Measurements from ENCODE around the gene STK4. TPM values are rescaled to one million over a fixed set of nuclear protein-coding genes. Genes with fewer than 3 reads are reported as not detected.
A peak's percentile ranks its signal among the peaks of the same experiment; 100 is the strongest.

STK4 gene
- total and polyA plus RNA-seq, 2 of the 4 experiments (the other 2 are of a cell fraction): 10.2 to 22.2 TPM

- Histone ChIP-seq H3K4me2 (ENCODE audit: low read depth, low read length) (no peak overlapping the region), H2BK20ac (ENCODE audit: low read depth, low read length) (peak overlapping the region; percentile 64), H3K56ac (ENCODE audit: extremely low read depth, insufficient read depth, low read length) (no peak overlapping the region), H3K79me1 (ENCODE audit: low read depth in 1 of 2, low read length in 2 of 2) (peaks cover 10 to 16% of the 10 kb centered on the region in 2 experiments; a peak in 3 of 4 replicates), H3K27me3 (ENCODE audit: control insufficient read depth, insufficient read depth, low read length) (no peaks in the 10 kb centered on the region), H3K9ac (ENCODE audit: low read depth, low read length) (no peak overlapping the region), H3K4ac (ENCODE audit: low read depth, low read length) (peak overlapping the region; percentile 57), H4K5ac (ENCODE audit: low read depth, low read length) (peak overlapping the region; percentile 49; the same call in 1 of the 2 replicates), H2BK120ac (ENCODE audit: low read depth, low read length) (peak overlapping the region; percentile 66), H4K20me1 (ENCODE audit: insufficient read depth, low read length) (no peaks in the 10 kb centered on the region), H3K14ac (replicated peaks; ENCODE audit: low read depth, low read length) (peak overlapping the region; percentile 20), H2AFZ (replicated peaks; ENCODE audit: low read length, poor library complexity) (no peak overlapping the region), H3K4me1 (ENCODE audit: control insufficient read depth, insufficient read depth, low read length) (peaks cover 10% of the 10 kb centered on the region; the same call in 1 of the 2 replicates), H2BK5ac (ENCODE audit: low read depth, low read length, poor library complexity, severe bottlenecking) (peak overlapping the region; percentile 86), H3K18ac (ENCODE audit: low read depth, low read length) (peak overlapping the region; percentile 94; the same call in 1 of the 2 replicates), H2AK5ac (ENCODE audit: low read depth, low read length) (no peak overlapping the region), H3K9me1 (ENCODE audit: insufficient read depth, low read length) (peaks cover 9% of the 10 kb centered on the region), H3K4me3 (ENCODE audit: insufficient read depth, low read depth, low read length) (no peak overlapping the region), H3K9me3 (ENCODE audit: control insufficient read depth, insufficient read depth, low read length) (no peaks in the 10 kb centered on the region), H4K91ac (ENCODE audit: insufficient read depth, low read depth, low read length) (peak overlapping the region; percentile 71), H3K23ac (ENCODE audit: low read depth, low read length) (peak overlapping the region; percentile 11; the same call in 1 of the 2 replicates), H2BK15ac (ENCODE audit: low read depth, low read length) (peak overlapping the region; percentile 69; the same call in 2 of the 3 replicates), H2AK9ac (replicated peaks; ENCODE audit: low read depth, low read length, poor library complexity) (no peak overlapping the region), H3K36me3 (ENCODE audit: control insufficient read depth, insufficient read depth, low read length) (peaks cover 3% of the 10 kb centered on the region), H3K27ac (ENCODE audit: insufficient read depth, low read length) (no peak overlapping the region), H4K8ac (ENCODE audit: low read depth in 2 of 2, low read length in 2 of 2) (peak overlapping the region; percentile 21 to 67; a peak in 2 of 4 replicates)
- BruUV-seq (replicated peaks): no TSS peak
- DNase-seq (no peak), ATAC-seq (ENCODE audit: low read depth) (no peak)
- in situ Hi-C loops (cut with MboI; ENCODE audit: low sequenced_read_pairs) (no loop called here), intact Hi-C loops (cut with micrococcal nuclease) (no loop called here), dilution Hi-C loops (cut with HindIII; ENCODE audit: low sequenced_read_pairs, unreplicated experiment) (no loop called here)
- CTCF ChIA-PET: interaction anchor here (0.6 to 1.5 kb wide), 2 partner anchors 16 to 34 kb away, joined by 3 to 7 read pairs; no protein-coding TSS in a partner anchor
- no peak for TF ChIP-seq CHD1 (IDR thresholded peaks at IDR 0.05; ENCODE audit: low read depth, low read length)
- TF ChIP-seq ELK1 (IDR thresholded peaks at IDR 0.05; ENCODE audit: borderline replicate concordance, low read depth, low read length): no peak
- no peak for TF ChIP-seq BHLHE40 (IDR thresholded peaks at IDR 0.05; ENCODE audit: low read depth, low read length)
- TF ChIP-seq MAZ (IDR thresholded peaks at IDR 0.05; ENCODE audit: borderline replicate concordance, low read depth, low read length): no peak
- TF ChIP-seq SMC3 (IDR thresholded peaks at IDR 0.05; ENCODE audit: low read depth, low read length): no peak
- no peak for TF ChIP-seq USF2 (IDR thresholded peaks at IDR 0.05; ENCODE audit: low read depth, low read length)
- no peak for TF ChIP-seq FOS (IDR thresholded peaks at IDR 0.05; ENCODE audit: low read depth, low read length)
- TF ChIP-seq CEBPB (IDR thresholded peaks at IDR 0.05; ENCODE audit: low read depth, low read length): no peak
- TF ChIP-seq NFE2L2 (IDR thresholded peaks at IDR 0.05; ENCODE audit: low read depth, low read length): no peak
- no peak for TF ChIP-seq POLR2A (IDR thresholded peaks at IDR 0.05; ENCODE audit: low read depth, low read length)
- no peak for TF ChIP-seq MAFK (IDR thresholded peaks at IDR 0.05; ENCODE audit: low read depth, low read length)
- no peak for TF ChIP-seq CTCF (conservative IDR thresholded peaks at IDR 0.05; ENCODE audit: low read depth, low read length)
- TF ChIP-seq RFX5 (IDR thresholded peaks at IDR 0.05; ENCODE audit: low read depth, low read length): no peak
- no peak for TF ChIP-seq MXI1 (IDR thresholded peaks at IDR 0.05; ENCODE audit: borderline replicate concordance, low read depth, low read length)
- TF ChIP-seq RCOR1 (IDR thresholded peaks at IDR 0.05; ENCODE audit: insufficient replicate concordance, low read length): no peak
- no peak for TF ChIP-seq RAD21 (IDR thresholded peaks at IDR 0.05; ENCODE audit: low read length)
- POLR2A ChIA-PET (ENCODE audit: unreplicated experiment): no interaction called here
- 80% methylated on average over 1 of the region's 4 CpGs; no CpG with 5 or more reads in 1 of the 2 experiments for WGBS, 2 experiments (ENCODE audit: extremely low coverage in 2 of 2, insufficient read length in 1 of 2)
Measured at GRCh38 chr20:45060294-45060693, 94.0 kb downstream of the STK4 start.
